Karpas-422 (cell line): ENCODE measurements around the gene CLDN14. TPM values are rescaled to one million over a fixed set of nuclear protein-coding genes. Genes with fewer than 3 reads are reported as not detected.

Experiments
- DNase-seq: peaks from one replicate; pipeline ENCODE4 v3.0.0-alpha.2; 2015
- H2AFZ ChIP-seq: fragments of 200-600 bp; sonication (generic); 2 replicates; pipeline ENCODE4 v1.6.1; 2014; ENCODE audit warnings: antibody characterized with exemption, low read length, mixed read lengths
- H3K27ac ChIP-seq: fragments of 200-600 bp; sonication (generic); 2 replicates; pipeline ENCODE4 v1.5.1; 2014; ENCODE audit warnings: mild to moderate bottlenecking, low read length, moderate library complexity
- H3K27me3 ChIP-seq: fragments of 200-600 bp; sonication (generic); 2 replicates; pipeline ENCODE4 v1.6.1; 2014; ENCODE audit warnings: low read length, mixed read lengths
- H3K36me3 ChIP-seq: fragments of 200-600 bp; sonication (generic); 2 replicates; pipeline ENCODE4 v1.6.1; 2014; ENCODE audit warnings: low read length, mixed read lengths; ENCODE audit not compliant: insufficient read depth
- H3K4me1 ChIP-seq: fragments of 200-600 bp; sonication (generic); 2 replicates; pipeline ENCODE4 v1.6.1; 2014; ENCODE audit warnings: mild to moderate bottlenecking, low read length, mixed read lengths
- H3K4me2 ChIP-seq: fragments of 200-600 bp; sonication (generic); 2 replicates; pipeline ENCODE4 v1.6.1; 2014; ENCODE audit warnings: low read length, low read depth, mild to moderate bottlenecking; ENCODE audit not compliant: poor library complexity, severe bottlenecking
- H3K4me3 ChIP-seq: fragments of 200-600 bp; sonication (generic); 2 replicates; pipeline ENCODE4 v1.5.1; 2014; ENCODE audit warnings: mild to moderate bottlenecking, antibody characterized with exemption, low read length, mixed read lengths
- H3K79me2 ChIP-seq: fragments of 200-600 bp; sonication (generic); 2 replicates; pipeline ENCODE4 v1.6.1; 2014; ENCODE audit warnings: mild to moderate bottlenecking, low read length, mixed read lengths
- H3K9ac ChIP-seq: fragments of 200-600 bp; sonication (generic); 2 replicates; pipeline ENCODE4 v1.6.0; 2014; ENCODE audit warnings: low read length
- H3K9me2 ChIP-seq: fragments of 200-600 bp; sonication (generic), shearing (Covaris generic); replicated peaks from 2 replicates; pipeline ENCODE4 v1.6.0; 2014; ENCODE audit warnings: mild to moderate bottlenecking, low read length, moderate library complexity; ENCODE audit not compliant: insufficient read depth
- H3K9me3 ChIP-seq: fragments of 300-700, 200-600 bp; sonication (generic); 2 replicates; pipeline ENCODE4 v1.6.1; 2014; ENCODE audit warnings: low read length, mixed read lengths
- H4K20me1 ChIP-seq: fragments of 200-600 bp; sonication (generic); 2 replicates; pipeline ENCODE4 v1.6.1; 2014; ENCODE audit warnings: mild to moderate bottlenecking, antibody characterized with exemption, low read length, low read depth; ENCODE audit not compliant: insufficient read depth
- total RNA-seq: library from RNA; depleted of rRNA; stranded (reverse); fragments of >200 nt; shearing (Covaris generic); gene quantifications from 2 replicates; pipeline ENCODE4 v1.2.3, GENCODE V29; 2014; ENCODE audit warnings: low replicate concordance

CLDN14 gene
- total RNA-seq, 1 experiment from 2014 or later: not detected

DNA sequence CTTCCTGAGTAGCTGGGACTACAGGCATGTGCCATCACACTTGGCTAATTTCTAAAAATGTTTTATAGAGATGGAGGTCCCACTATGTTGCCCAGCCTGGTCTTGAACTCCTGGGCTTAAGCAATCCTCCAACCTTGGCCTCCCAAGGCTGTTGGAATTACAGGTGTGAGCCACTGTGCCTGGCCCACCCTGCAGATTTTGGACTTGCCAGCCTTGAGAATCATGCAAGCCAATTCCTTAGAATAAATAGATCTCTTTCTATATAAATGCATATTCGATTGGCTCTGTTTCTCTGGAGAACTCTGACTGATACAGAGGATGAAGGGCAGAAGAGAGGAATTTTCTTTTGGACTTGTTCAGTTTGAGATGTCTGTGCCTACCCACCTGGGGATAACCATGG, 6.7 kb downstream of the CLDN14 start:
- Histone ChIP-seq H3K9me2 (no peaks in the 10 kb centered on the region), H3K4me1 (no peaks in the 10 kb centered on the region), H2AFZ (no peak overlapping the region), H3K9me3 (no peaks in the 10 kb centered on the region), H3K36me3 (no peaks in the 10 kb centered on the region), H3K27ac (no peak overlapping the region), H3K79me2 (no peaks in the 10 kb centered on the region), H3K4me2 (no peak overlapping the region), H3K9ac (no peak overlapping the region), H3K4me3 (no peak overlapping the region), H3K27me3 (no peaks in the 10 kb centered on the region), H4K20me1 (no peaks in the 10 kb centered on the region)
- no peak for DNase-seq

DNA sequence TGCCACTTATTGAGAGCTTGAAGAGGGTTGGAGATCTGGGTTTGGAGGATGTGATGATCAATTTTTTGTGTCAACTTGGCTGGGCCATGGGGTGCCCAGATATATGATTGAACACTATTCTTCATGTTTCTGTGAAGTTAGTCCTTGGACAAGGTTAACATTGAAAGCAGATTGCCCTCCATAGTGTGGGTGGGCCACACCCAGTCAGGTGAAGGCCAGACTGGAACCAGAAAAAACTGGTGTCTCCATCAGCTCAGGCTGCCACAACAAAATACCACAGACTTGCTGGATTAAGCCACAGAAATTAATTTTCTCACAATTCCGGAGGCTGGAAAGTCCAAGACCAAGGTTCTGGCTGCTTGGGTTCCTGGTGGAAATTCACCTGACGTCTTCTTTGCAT, 7.5 kb downstream of the CLDN14 start:
- Histone ChIP-seq H3K4me2 (no peak overlapping the region), H3K79me2 (no peaks in the 10 kb centered on the region), H3K4me3 (no peak overlapping the region), H3K27ac (no peak overlapping the region), H3K4me1 (no peaks in the 10 kb centered on the region), H4K20me1 (no peaks in the 10 kb centered on the region), H3K9me2 (no peaks in the 10 kb centered on the region), H2AFZ (no peak overlapping the region), H3K27me3 (no peaks in the 10 kb centered on the region), H3K36me3 (no peaks in the 10 kb centered on the region), H3K9ac (no peak overlapping the region), H3K9me3 (no peaks in the 10 kb centered on the region)
- no peak for DNase-seq

DNA sequence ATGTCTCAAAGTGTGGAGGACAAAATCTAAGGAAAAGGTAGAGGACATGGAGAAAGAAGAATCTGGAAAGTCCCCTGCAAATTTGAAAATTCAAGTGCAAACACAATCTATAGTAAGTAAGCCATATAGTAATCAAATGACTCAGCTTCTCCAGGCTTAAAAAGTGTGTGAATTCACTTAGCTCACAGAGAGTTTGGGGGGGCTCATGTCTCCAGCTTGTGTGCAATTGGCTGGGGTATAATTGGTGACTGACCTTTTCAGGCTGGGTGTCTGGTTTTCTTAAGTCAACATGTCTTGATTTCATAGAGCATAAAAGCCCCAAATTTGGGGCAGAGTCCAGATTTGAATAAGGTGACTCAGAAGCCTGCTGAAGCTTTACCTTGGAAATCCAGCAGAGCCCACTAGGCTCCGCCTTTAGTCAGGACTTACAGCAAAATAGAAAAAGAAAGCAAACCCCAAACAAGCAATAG, 8.6 kb downstream of the CLDN14 start:
- no peaks in the 10 kb centered on the region for H4K20me1 ChIP-seq
- H3K27me3 ChIP-seq: no peaks in the 10 kb centered on the region
- no peaks in the 10 kb centered on the region for H3K4me1 ChIP-seq
- H3K4me3 ChIP-seq: no peak overlapping the region
- no peak overlapping the region for H3K9ac ChIP-seq
- H3K36me3 ChIP-seq: no peaks in the 10 kb centered on the region
- no peak overlapping the region for H3K27ac ChIP-seq
- DNase-seq: no peak
- H3K79me2 ChIP-seq: no peaks in the 10 kb centered on the region
- H2AFZ ChIP-seq: no peak overlapping the region
- no peaks in the 10 kb centered on the region for H3K9me2 ChIP-seq
- no peak overlapping the region for H3K4me2 ChIP-seq
- no peaks in the 10 kb centered on the region for H3K9me3 ChIP-seq

DNA sequence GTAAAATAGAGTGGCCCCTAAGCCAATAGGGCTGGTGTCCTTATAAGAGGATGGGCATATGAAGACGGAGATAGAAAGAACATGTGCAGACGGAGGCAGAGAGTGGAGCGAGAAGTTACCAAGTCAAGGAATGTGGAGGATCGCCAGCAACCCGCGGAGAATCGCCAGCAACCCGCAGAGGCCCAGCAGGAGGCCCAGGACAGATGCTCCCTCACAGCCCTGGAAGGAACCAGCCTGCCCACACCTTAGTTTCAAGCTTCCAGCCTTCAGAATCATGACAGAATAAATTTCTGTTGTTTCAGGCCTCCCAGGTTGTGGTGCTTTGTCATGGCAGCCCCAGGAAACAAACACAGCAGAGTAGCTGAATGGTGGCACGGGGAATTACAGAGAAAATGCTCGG, 9.6 kb downstream of the CLDN14 start:
- Histone ChIP-seq H3K4me1 (no peaks in the 10 kb centered on the region), H3K36me3 (no peaks in the 10 kb centered on the region), H4K20me1 (no peaks in the 10 kb centered on the region), H3K9ac (no peak overlapping the region), H3K9me3 (no peaks in the 10 kb centered on the region), H3K4me2 (no peak overlapping the region), H3K4me3 (no peak overlapping the region), H3K27ac (no peak overlapping the region), H3K79me2 (no peaks in the 10 kb centered on the region), H2AFZ (no peak overlapping the region), H3K9me2 (no peaks in the 10 kb centered on the region), H3K27me3 (no peaks in the 10 kb centered on the region)
- no peak for DNase-seq

DNA sequence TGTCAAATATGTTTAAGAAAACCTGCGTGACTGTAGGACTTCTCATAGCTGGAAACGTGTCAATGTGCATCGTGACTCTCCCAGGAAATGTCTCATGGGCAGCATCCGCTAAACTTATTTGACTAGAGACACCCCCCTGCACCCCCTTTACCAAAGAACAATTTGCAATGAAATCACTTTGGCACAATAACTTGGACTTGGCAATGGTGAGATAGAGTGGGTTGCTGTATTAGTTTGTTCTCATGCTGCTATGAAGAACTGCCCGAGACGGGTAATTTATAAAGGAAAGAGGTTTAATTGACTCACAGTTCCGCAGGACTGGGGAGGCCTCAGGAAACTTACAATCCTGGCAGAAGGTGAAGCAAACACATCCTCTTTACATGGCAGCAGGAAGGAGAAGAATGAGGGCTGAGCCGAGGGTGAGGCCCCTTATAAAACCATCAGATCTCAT, 13.8 kb downstream of the CLDN14 start:
- no peaks in the 10 kb centered on the region for H3K4me1 ChIP-seq
- H3K9ac ChIP-seq: no peak overlapping the region
- H3K9me2 ChIP-seq: no peaks in the 10 kb centered on the region
- H3K27me3 ChIP-seq: no peaks in the 10 kb centered on the region
- H3K27ac ChIP-seq: no peak overlapping the region
- no peak overlapping the region for H2AFZ ChIP-seq
- no peaks in the 10 kb centered on the region for H4K20me1 ChIP-seq
- H3K79me2 ChIP-seq: no peaks in the 10 kb centered on the region
- H3K9me3 ChIP-seq: no peaks in the 10 kb centered on the region
- no peak for DNase-seq
- H3K36me3 ChIP-seq: no peaks in the 10 kb centered on the region
- no peak overlapping the region for H3K4me3 ChIP-seq
- H3K4me2 ChIP-seq: no peak overlapping the region

DNA sequence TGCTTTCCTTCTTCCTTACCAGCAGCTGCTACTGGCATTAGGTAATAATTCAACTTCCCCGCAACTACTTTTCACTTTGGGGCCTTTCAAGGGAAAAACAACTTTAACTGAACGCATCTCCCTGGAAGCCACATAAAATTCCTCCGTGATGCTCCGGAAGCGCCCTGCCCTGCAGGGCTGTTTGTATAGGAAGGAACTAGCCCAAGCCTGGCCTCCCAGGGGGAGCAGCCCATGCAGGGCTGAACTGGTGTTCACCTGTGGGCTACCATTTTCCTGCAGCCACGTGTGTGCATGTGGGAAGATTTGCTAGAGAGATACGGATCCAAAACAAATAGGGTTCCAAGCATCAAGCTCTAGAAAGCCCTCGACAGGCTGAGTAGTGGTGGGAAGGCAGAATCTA, 14.4 kb downstream of the CLDN14 start:
- no peaks in the 10 kb centered on the region for H3K9me3 ChIP-seq
- H3K9ac ChIP-seq: no peak overlapping the region
- no peak overlapping the region for H3K4me3 ChIP-seq
- no peaks in the 10 kb centered on the region for H3K36me3 ChIP-seq
- H3K27me3 ChIP-seq: no peaks in the 10 kb centered on the region
- no peaks in the 10 kb centered on the region for H3K9me2 ChIP-seq
- no peak for DNase-seq
- H3K4me2 ChIP-seq: no peak overlapping the region
- H4K20me1 ChIP-seq: no peaks in the 10 kb centered on the region
- no peak overlapping the region for H2AFZ ChIP-seq
- no peaks in the 10 kb centered on the region for H3K4me1 ChIP-seq
- H3K27ac ChIP-seq: no peak overlapping the region
- no peaks in the 10 kb centered on the region for H3K79me2 ChIP-seq

DNA sequence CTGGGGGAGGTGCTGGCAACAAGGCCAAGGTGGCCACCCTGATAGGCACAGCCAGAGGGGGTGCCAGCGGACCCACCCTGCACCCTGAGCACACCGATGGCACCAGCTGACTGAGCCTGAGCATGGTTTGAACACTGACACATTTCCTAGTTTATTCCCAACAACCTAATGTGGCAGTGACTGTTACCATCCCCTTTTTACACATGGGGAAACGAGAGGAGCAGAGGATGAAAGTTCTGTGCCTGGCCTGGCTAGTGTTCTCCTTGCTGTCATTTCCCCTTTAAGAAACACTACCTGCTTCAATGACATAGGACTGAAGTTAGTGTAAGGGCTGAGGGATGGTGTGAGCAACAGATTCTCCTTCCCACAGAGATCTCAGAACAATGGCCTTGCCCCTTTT, 15.3 kb downstream of the CLDN14 start:
- no peaks in the 10 kb centered on the region for H3K36me3 ChIP-seq
- no peaks in the 10 kb centered on the region for H3K9me3 ChIP-seq
- no peak overlapping the region for H3K9ac ChIP-seq
- no peaks in the 10 kb centered on the region for H3K27me3 ChIP-seq
- no peaks in the 10 kb centered on the region for H3K79me2 ChIP-seq
- H3K4me3 ChIP-seq: no peak overlapping the region
- no peak for DNase-seq
- H2AFZ ChIP-seq: no peak overlapping the region
- no peaks in the 10 kb centered on the region for H3K9me2 ChIP-seq
- no peak overlapping the region for H3K4me2 ChIP-seq
- no peaks in the 10 kb centered on the region for H4K20me1 ChIP-seq
- no peaks in the 10 kb centered on the region for H3K4me1 ChIP-seq
- H3K27ac ChIP-seq: no peak overlapping the region

DNA sequence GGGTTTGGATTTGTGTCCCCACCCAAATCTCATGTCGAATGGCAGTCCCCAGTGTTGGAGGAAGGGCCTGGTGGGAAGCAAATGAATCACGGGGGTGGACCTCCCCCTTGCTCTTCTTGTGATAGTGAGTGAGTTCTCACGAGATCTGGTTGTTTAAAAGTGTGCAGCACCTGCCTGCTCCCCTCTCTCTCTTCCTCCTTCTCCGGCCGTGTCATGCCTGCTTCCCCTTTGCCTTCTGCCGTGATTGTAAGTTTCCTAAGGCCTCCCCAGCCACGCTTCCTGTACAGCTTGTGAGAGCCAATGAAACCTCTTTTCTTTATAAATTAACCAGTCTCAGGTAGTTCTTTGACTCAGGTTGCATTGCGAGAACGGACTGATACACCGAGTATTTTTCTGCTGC, 15.9 kb downstream of the CLDN14 start:
- no peaks in the 10 kb centered on the region for H3K9me2 ChIP-seq
- no peak overlapping the region for H3K9ac ChIP-seq
- no peak for DNase-seq

DNA sequence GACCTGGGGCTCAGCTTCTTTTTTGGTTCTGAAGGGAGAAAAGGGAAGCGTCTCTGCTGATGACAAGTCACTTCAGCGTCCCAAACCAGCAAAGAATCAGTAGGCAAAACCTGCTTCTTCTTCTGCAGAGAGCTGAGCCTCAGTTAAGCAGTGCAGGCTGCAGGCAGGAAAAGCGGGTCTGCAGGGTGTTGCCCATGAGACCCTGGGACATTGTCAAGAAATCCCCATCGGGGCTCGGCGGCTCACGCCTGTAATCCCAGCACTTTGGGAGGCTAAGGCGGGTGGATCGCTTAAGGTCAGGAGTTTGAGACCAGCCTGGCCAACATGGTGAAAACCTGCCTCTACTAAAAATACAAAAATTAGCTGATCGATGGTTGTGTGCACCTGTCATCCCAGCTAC, 16.7 kb downstream of the CLDN14 start:
- Histone ChIP-seq H3K27ac (no peak overlapping the region), H3K9me3 (no peaks in the 10 kb centered on the region), H3K9me2 (no peaks in the 10 kb centered on the region), H4K20me1 (no peaks in the 10 kb centered on the region), H3K4me3 (no peak overlapping the region), H3K9ac (no peak overlapping the region), H3K27me3 (no peaks in the 10 kb centered on the region), H2AFZ (no peak overlapping the region), H3K36me3 (no peaks in the 10 kb centered on the region), H3K4me1 (no peaks in the 10 kb centered on the region), H3K79me2 (no peaks in the 10 kb centered on the region), H3K4me2 (no peak overlapping the region)
- no peak for DNase-seq

More for the DNA sequence above, 15.9 kb downstream of the CLDN14 start:
- H3K79me2 ChIP-seq: no peaks in the 10 kb centered on the region
- H3K4me2 ChIP-seq: no peak overlapping the region
- H2AFZ ChIP-seq: no peak overlapping the region
- H4K20me1 ChIP-seq: no peaks in the 10 kb centered on the region
- no peaks in the 10 kb centered on the region for H3K27me3 ChIP-seq
- no peaks in the 10 kb centered on the region for H3K9me3 ChIP-seq
- no peak overlapping the region for H3K4me3 ChIP-seq
- H3K36me3 ChIP-seq: no peaks in the 10 kb centered on the region
- no peaks in the 10 kb centered on the region for H3K4me1 ChIP-seq
- no peak overlapping the region for H3K27ac ChIP-seq
